ENCODE measurements around the gene RNF138. TPM values are rescaled to one million over a fixed set of nuclear protein-coding genes. Genes with fewer than 3 reads are reported as not detected.
"Not testable (repeated sequence)": the region's sequence is repeated elsewhere in the genome, so short reads cannot be mapped to it uniquely, and the experiment has no call there.

The RNF138 gene
- total RNA-seq, 1 donor from 2014 or later, result 100 TPM

GRCh38 chr18:32081881-32082280 is 9.8 kb upstream of the RNF138 start:
- no peaks in the 10 kb centered on the region for H3K9me3 Mint-ChIP-seq
- no peak overlapping the region for H3K4me3 Mint-ChIP-seq (ENCODE audit: low read depth)
- peaks cover 38% of the 10 kb centered on the region for H3K36me3 Mint-ChIP-seq (ENCODE audit: low read depth)
- DNase-seq (ENCODE audit: low spot score), result no peak
- intact Hi-C loops (cut with micrococcal nuclease), result no loop called here
- H3K27ac Mint-ChIP-seq, result no peak overlapping the region
- no peaks in the 10 kb centered on the region for H3K27me3 Mint-ChIP-seq (ENCODE audit: low read depth)
- peaks cover 32% of the 10 kb centered on the region for H3K4me1 Mint-ChIP-seq (ENCODE audit: low read depth)

DNA sequence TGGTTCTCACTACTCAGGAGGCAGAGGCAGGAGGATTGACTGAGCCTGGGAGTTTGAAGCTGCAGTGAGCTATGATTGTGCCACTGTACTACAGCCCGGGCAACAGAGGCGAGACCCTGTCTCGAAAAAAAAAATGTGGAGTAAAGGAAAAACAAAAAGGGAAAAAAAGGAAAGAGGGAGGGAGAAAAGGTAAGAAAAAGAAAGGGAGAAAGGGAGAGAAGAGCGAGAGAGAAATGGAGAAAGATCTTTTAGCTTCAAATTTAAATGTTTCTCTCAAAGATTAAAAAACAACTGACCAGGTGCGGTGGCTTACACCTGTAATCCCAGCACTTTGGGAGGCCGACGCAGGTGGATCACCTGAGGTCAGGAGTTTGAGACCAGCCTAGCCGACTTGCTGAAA is 7.9 kb upstream of the RNF138 start:
- Mint-ChIP-seq H3K27ac (peak overlapping the region; percentile 73), H3K4me3 (ENCODE audit: low read depth) (peak overlapping the region; percentile 13), H3K36me3 (ENCODE audit: low read depth) (peaks cover 40% of the 10 kb centered on the region), H3K4me1 (ENCODE audit: low read depth) (peaks cover 39% of the 10 kb centered on the region), H3K27me3 (ENCODE audit: low read depth) (no peaks in the 10 kb centered on the region), H3K9me3 (no peaks in the 10 kb centered on the region)
- intact Hi-C loops (cut with micrococcal nuclease), result no loop called here
- DNase-seq (ENCODE audit: low spot score), result no peak

DNA sequence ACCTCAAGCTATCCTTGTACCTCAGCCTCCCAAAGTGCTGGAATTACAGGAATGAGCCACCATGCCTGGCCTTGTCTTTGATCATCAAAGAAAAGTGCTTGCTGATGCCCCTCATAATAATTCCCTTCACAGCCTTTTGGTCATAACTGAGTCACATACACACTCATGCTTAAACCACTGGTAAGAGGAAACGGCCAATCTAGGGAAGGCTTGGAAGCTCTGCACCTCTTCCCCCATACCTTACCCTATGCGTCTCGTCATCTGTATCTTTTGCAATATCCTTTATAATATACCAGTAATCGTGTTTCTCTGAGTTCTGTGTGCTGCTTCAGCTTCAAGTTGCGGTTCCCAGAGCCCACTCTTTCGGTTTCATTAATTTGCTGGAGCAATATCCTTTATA is 4.8 kb upstream of the RNF138 start:
- no peak overlapping the region for H3K27ac Mint-ChIP-seq
- peaks cover 40% of the 10 kb centered on the region for H3K4me1 Mint-ChIP-seq (ENCODE audit: low read depth)
- H3K27me3 Mint-ChIP-seq (ENCODE audit: low read depth), result no peaks in the 10 kb centered on the region
- H3K4me3 Mint-ChIP-seq (ENCODE audit: low read depth), result no peak overlapping the region
- H3K9me3 Mint-ChIP-seq, result no peaks in the 10 kb centered on the region
- no peak for DNase-seq (ENCODE audit: low spot score)
- H3K36me3 Mint-ChIP-seq (ENCODE audit: low read depth), result peaks cover 30% of the 10 kb centered on the region
- intact Hi-C loops (cut with micrococcal nuclease), result no loop called here

GRCh38 chr18:32090831-32091230 is 843 bp upstream of the RNF138 start:
- peaks cover 36% of the 10 kb centered on the region for H3K4me1 Mint-ChIP-seq (ENCODE audit: low read depth)
- not testable (repeated sequence) for H3K27me3 Mint-ChIP-seq (ENCODE audit: low read depth); H3K9me3 Mint-ChIP-seq; DNase-seq (ENCODE audit: low spot score); H3K4me3 Mint-ChIP-seq (ENCODE audit: low read depth); H3K27ac Mint-ChIP-seq
- H3K36me3 Mint-ChIP-seq (ENCODE audit: low read depth), result peaks cover 48% of the 10 kb centered on the region
- intact Hi-C loops (cut with micrococcal nuclease), result loop anchor here (5.0 kb wide), 1 partner anchor 434 kb away; no protein-coding TSS in a partner anchor

GRCh38 chr18:32091325-32091723 is 350 bp upstream of the RNF138 start:
- no peaks in the 10 kb centered on the region for H3K9me3 Mint-ChIP-seq
- H3K36me3 Mint-ChIP-seq (ENCODE audit: low read depth), result peaks cover 50% of the 10 kb centered on the region
- intact Hi-C loops (cut with micrococcal nuclease), result loop anchor here (5.0 kb wide), 1 partner anchor 434 kb away; no protein-coding TSS in a partner anchor
- H3K27ac Mint-ChIP-seq, result peak overlapping the region; percentile 92
- H3K4me1 Mint-ChIP-seq (ENCODE audit: low read depth), result peaks cover 39% of the 10 kb centered on the region
- H3K4me3 Mint-ChIP-seq (ENCODE audit: low read depth), result peak overlapping the region; percentile 81
- no peak for DNase-seq (ENCODE audit: low spot score)
- H3K27me3 Mint-ChIP-seq (ENCODE audit: low read depth), result no peaks in the 10 kb centered on the region

DNA sequence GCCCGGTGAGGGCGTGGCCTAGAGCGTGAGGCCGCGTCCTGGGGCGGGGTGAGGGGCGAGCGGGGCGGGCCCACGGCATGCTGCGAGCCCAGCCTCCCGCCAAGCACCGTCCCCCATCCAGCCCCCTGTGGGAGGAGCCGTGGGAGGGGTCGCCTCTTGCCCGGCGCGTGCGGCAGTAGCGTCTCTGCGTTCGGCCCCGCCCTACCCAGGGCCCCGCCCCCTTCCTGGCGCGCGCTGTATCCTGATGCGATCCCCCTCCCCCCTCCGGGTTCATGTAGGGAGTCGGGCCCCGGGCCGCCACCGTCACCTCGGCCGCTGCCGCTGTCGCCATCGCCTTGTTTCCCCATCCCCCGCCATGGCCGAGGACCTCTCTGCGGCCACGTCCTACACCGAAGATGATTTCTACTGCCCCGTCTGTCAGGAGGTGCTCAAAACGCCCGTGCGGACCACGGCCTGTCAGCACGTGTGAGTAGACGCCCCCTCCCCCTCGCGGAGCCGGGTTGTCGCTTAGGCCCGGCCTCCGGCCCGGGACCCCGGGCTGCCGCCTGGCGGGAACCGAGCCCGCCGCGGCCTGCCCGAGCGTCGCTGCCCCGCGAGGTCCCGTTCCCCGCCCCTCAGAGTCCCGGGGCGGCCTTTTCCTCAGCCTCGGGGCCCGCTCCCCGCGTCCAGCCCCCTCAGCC is 888 bp downstream of the RNF138 start:
- peak; percentile 98 for DNase-seq (ENCODE audit: low spot score)
- Mint-ChIP-seq H3K27me3 (ENCODE audit: low read depth) (no peaks in the 10 kb centered on the region), H3K9me3 (no peaks in the 10 kb centered on the region), H3K27ac (peak overlapping the region; percentile 93), H3K4me3 (ENCODE audit: low read depth) (peak overlapping the region; percentile 94), H3K36me3 (ENCODE audit: low read depth) (peaks cover 56% of the 10 kb centered on the region), H3K4me1 (ENCODE audit: low read depth) (peaks cover 40% of the 10 kb centered on the region)
- intact Hi-C loops (cut with micrococcal nuclease), result loop anchor here (1.0 to 5.0 kb wide), 6 partner anchors 14 to 435 kb away; partner anchors contain the start of genes RNF125 and TRAPPC8

DNA sequence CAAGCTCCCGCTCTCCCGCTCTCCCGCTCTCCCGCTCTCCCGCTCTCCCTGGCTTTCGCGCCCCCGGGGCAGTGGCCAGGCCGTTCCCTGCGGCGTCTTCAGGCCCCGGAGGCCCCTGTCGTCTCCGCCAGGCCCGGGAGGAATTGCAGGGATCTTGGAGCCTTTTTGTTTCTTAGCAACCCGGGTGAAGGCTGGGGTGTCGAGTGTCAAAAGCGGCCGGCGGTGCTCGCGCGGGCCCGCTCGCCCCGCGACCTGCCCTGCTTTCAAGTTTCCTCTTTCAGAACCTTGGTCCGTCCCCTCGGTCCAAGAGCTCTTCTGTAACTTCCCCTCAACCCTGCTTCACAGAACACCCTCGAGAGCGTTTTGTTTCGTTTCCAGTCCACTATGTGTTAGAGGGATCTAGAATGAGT is 1.4 kb downstream of the RNF138 start:
- no peaks in the 10 kb centered on the region for H3K27me3 Mint-ChIP-seq (ENCODE audit: low read depth)
- peak overlapping the region; percentile 94 for H3K4me3 Mint-ChIP-seq (ENCODE audit: low read depth)
- DNase-seq (ENCODE audit: low spot score), result peak; percentile 30
- no peaks in the 10 kb centered on the region for H3K9me3 Mint-ChIP-seq
- H3K36me3 Mint-ChIP-seq (ENCODE audit: low read depth), result peaks cover 53% of the 10 kb centered on the region
- intact Hi-C loops (cut with micrococcal nuclease), result loop anchor here (2.0 to 5.0 kb wide), 4 partner anchors 14 to 436 kb away; no protein-coding TSS in a partner anchor
- peaks cover 37% of the 10 kb centered on the region for H3K4me1 Mint-ChIP-seq (ENCODE audit: low read depth)
- H3K27ac Mint-ChIP-seq, result peak overlapping the region; percentile 89

DNA sequence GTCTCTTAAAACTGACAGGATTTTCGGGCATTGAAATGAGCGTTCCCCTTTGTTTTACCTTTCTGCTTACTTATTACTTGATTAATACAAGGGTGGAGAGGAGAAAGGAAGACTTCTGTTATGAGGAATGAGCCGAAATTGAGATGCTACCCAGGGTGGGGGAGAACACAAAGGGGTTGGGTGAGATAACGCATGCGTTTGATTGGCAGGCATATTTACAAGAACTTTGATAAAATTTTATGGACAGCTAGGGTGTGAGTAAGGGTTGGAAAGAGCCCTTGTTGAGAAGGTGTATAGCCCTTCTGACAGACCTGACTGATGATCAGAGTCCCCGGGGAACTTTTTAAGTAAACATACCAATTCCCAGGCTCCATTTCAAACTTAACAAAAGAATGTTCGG is 1.8 kb downstream of the RNF138 start:
- H3K27ac Mint-ChIP-seq, result peak overlapping the region; percentile 89
- no peaks in the 10 kb centered on the region for H3K9me3 Mint-ChIP-seq
- no peak for DNase-seq (ENCODE audit: low spot score)
- no peaks in the 10 kb centered on the region for H3K27me3 Mint-ChIP-seq (ENCODE audit: low read depth)
- peaks cover 52% of the 10 kb centered on the region for H3K36me3 Mint-ChIP-seq (ENCODE audit: low read depth)
- intact Hi-C loops (cut with micrococcal nuclease), result loop anchor here (2.0 to 5.0 kb wide), 4 partner anchors 13 to 436 kb away; no protein-coding TSS in a partner anchor
- H3K4me3 Mint-ChIP-seq (ENCODE audit: low read depth), result peak overlapping the region; percentile 94
- H3K4me1 Mint-ChIP-seq (ENCODE audit: low read depth), result peaks cover 37% of the 10 kb centered on the region

DNA sequence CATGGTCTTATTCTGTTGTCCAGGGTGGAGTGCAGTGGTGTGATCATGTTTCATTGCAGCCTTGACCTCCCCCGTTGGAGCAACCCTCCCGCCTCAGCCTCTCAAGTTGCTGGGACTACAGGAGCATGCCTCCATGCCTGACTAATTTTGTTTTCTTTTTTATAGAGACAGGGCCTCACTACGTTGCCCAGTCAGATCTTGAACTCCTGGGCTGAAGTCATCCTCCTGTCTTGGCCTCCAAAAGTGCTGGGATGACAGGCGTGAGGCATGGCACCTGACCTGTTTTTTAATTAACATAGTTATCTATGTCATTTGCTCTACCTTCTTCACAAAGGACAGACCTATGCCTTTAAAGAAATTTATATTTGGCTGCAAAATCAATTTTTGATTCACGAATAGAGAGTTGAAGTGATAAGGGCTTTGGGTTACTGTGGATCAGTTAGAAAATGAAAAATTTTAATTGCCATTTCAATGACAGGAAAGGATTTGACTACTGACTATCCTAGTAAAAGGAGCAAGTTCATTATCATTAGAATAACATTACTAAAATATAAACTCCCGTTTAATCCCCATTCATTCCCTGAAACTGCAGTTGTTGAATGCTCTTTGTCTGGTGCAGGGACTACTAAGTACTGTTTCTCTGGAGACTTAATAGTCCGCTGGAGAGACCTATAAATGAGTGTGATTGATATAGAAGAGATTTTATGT is 3.7 kb downstream of the RNF138 start:
- peak overlapping the region; percentile 82 for H3K4me3 Mint-ChIP-seq (ENCODE audit: low read depth)
- no peaks in the 10 kb centered on the region for H3K27me3 Mint-ChIP-seq (ENCODE audit: low read depth)
- peak overlapping the region; percentile 28 for H3K27ac Mint-ChIP-seq
- intact Hi-C loops (cut with micrococcal nuclease), result no loop called here
- no peaks in the 10 kb centered on the region for H3K9me3 Mint-ChIP-seq
- H3K4me1 Mint-ChIP-seq (ENCODE audit: low read depth), result peaks cover 49% of the 10 kb centered on the region
- DNase-seq (ENCODE audit: low spot score), result no peak
- peaks cover 55% of the 10 kb centered on the region for H3K36me3 Mint-ChIP-seq (ENCODE audit: low read depth)

GRCh38 chr18:32095900-32096229 is 4.2 kb downstream of the RNF138 start:
- intact Hi-C loops (cut with micrococcal nuclease), result no loop called here
- DNase-seq (ENCODE audit: low spot score), result no peak
- Mint-ChIP-seq H3K27ac (peak overlapping the region; percentile 67), H3K4me3 (ENCODE audit: low read depth) (peak overlapping the region; percentile 37), H3K27me3 (ENCODE audit: low read depth) (no peaks in the 10 kb centered on the region), H3K4me1 (ENCODE audit: low read depth) (peaks cover 51% of the 10 kb centered on the region), H3K36me3 (ENCODE audit: low read depth) (peaks cover 58% of the 10 kb centered on the region), H3K9me3 (no peaks in the 10 kb centered on the region)

GRCh38 chr18:32096946-32097345 is 5.3 kb downstream of the RNF138 start:
- peaks cover 49% of the 10 kb centered on the region for H3K4me1 Mint-ChIP-seq (ENCODE audit: low read depth)
- intact Hi-C loops (cut with micrococcal nuclease), result no loop called here
- no peaks in the 10 kb centered on the region for H3K9me3 Mint-ChIP-seq
- no peaks in the 10 kb centered on the region for H3K27me3 Mint-ChIP-seq (ENCODE audit: low read depth)
- H3K27ac Mint-ChIP-seq, result peak overlapping the region; percentile 63
- no peak for DNase-seq (ENCODE audit: low spot score)
- peak overlapping the region; percentile 22 for H3K4me3 Mint-ChIP-seq (ENCODE audit: low read depth)
- H3K36me3 Mint-ChIP-seq (ENCODE audit: low read depth), result peaks cover 65% of the 10 kb centered on the region

GRCh38 chr18:32104516-32104915 is 12.8 kb downstream of the RNF138 start:
- no peak for DNase-seq (ENCODE audit: low spot score)
- Mint-ChIP-seq H3K27ac (peak overlapping the region; percentile 29), H3K27me3 (ENCODE audit: low read depth) (no peaks in the 10 kb centered on the region), H3K4me1 (ENCODE audit: low read depth) (peaks cover 35% of the 10 kb centered on the region), H3K36me3 (ENCODE audit: low read depth) (peaks cover 48% of the 10 kb centered on the region), H3K4me3 (ENCODE audit: low read depth) (no peak overlapping the region), H3K9me3 (no peaks in the 10 kb centered on the region)
- intact Hi-C loops (cut with micrococcal nuclease), result no loop called here

- DNase-seq (ENCODE audit: low spot score), result no peak
- Mint-ChIP-seq H3K4me1 (ENCODE audit: low read depth) (peaks cover 50% of the 10 kb centered on the region), H3K27ac (peak overlapping the region; percentile 12), H3K9me3 (no peaks in the 10 kb centered on the region), H3K27me3 (ENCODE audit: low read depth) (no peaks in the 10 kb centered on the region), H3K4me3 (ENCODE audit: low read depth) (no peak overlapping the region), H3K36me3 (ENCODE audit: low read depth) (peaks cover 63% of the 10 kb centered on the region)
- intact Hi-C loops (cut with micrococcal nuclease), result no loop called here
Observed at GRCh38 chr18:32110005-32110404, 18.3 kb downstream of the RNF138 start.
